BLaER1 treated with 17β-estradiol and CSF1 and Interleukin-3, amounts not matched to agents 10 nM and 100 nM (cell line): ENCODE measurements around the gene TPO.
A peak's percentile ranks its signal among the peaks of the same experiment; 100 is the strongest.

Experiments
- H3K27ac ChIP-seq, 11 experiments: shearing (Covaris generic); formaldehyde crosslinking; 2 replicates each; pipeline ENCODE4 v1.8.1; 2022
- H3K27me3 ChIP-seq, 11 experiments: shearing (Covaris generic); formaldehyde crosslinking; 2 replicates each; pipeline ENCODE4 v1.8.1; 2022
- H3K36me3 ChIP-seq, 11 experiments: shearing (Covaris generic); formaldehyde crosslinking; 2 replicates each; pipeline ENCODE4 v1.8.1; 2022
- H3K4me1 ChIP-seq, 10 experiments: shearing (Covaris generic); formaldehyde crosslinking; 2 replicates each; pipeline ENCODE4 v1.8.1; 2022
- H3K4me2 ChIP-seq, 11 experiments: shearing (Covaris generic); formaldehyde crosslinking; 2 replicates each; pipeline ENCODE4 v1.8.1; 2022
- H3K4me3 ChIP-seq, 10 experiments: shearing (Covaris generic); formaldehyde crosslinking; 2 replicates each; pipeline ENCODE4 v1.8.1; 2022
- H3K9ac ChIP-seq, 11 experiments: shearing (Covaris generic); formaldehyde crosslinking; 2 replicates each; pipeline ENCODE4 v1.8.1; 2022
- H3K9me3 ChIP-seq, 11 experiments: shearing (Covaris generic); formaldehyde crosslinking; replicated peaks in 1 of 11; 2 replicates each; pipeline ENCODE4 v1.8.1; 2022
- H4K20me1 ChIP-seq, 11 experiments: shearing (Covaris generic); formaldehyde crosslinking; 2 replicates each; pipeline ENCODE4 v1.8.1; 2022
- Cebpa-rat ChIP-seq, 11 experiments: shearing (Covaris generic); IDR thresholded peaks; 2 replicates each; pipeline ENCODE4 v1.8.1; 2022

Gene TPO

GRCh38 chr2:1556776-1557466 is 143.7 kb downstream of the TPO start:
- H3K4me3 ChIP-seq, result no peak overlapping the region
- peak overlapping the region in 9 of 11 experiments; percentile 33 to 76 (median 70); a peak in 18 of 22 replicates for H3K4me2 ChIP-seq
- H3K27ac ChIP-seq, result no peak overlapping the region
- H3K9me3 ChIP-seq, result no peaks in the 10 kb centered on the region
- no peak for TF ChIP-seq Cebpa-rat (IDR thresholded peaks at IDR 0.05)
- H3K27me3 ChIP-seq, result peaks cover 0 to 8% (median 0%) of the 10 kb centered on the region in 11 experiments; a peak in 2 of 22 replicates
- no peak overlapping the region for H3K9ac ChIP-seq
- H3K36me3 ChIP-seq, result no peaks in the 10 kb centered on the region
- H3K4me1 ChIP-seq, result peaks cover 19 to 57% (median 42%) of the 10 kb centered on the region in 10 experiments
- H4K20me1 ChIP-seq, result peaks cover 0 to 12% (median 0%) of the 10 kb centered on the region in 11 experiments; a peak in 4 of 22 replicates

GRCh38 chr2:1557467-1557820 is 144.2 kb downstream of the TPO start:
- TF ChIP-seq Cebpa-rat (IDR thresholded peaks at IDR 0.05), result no peak
- Histone ChIP-seq H3K27me3 (peaks cover 0 to 8% (median 0%) of the 10 kb centered on the region in 11 experiments; a peak in 2 of 22 replicates), H3K36me3 (no peaks in the 10 kb centered on the region), H3K4me1 (peaks cover 19 to 54% (median 42%) of the 10 kb centered on the region in 10 experiments), H3K4me3 (no peak overlapping the region), H4K20me1 (peaks cover 0 to 12% (median 0%) of the 10 kb centered on the region in 11 experiments; a peak in 4 of 22 replicates), H3K4me2 (peak overlapping the region in 9 of 11 experiments; percentile 33 to 76 (median 70); a peak in 18 of 22 replicates), H3K27ac (no peak overlapping the region), H3K9ac (no peak overlapping the region), H3K9me3 (no peaks in the 10 kb centered on the region)

- Histone ChIP-seq H3K9me3 (no peaks in the 10 kb centered on the region), H3K4me2 (peak overlapping the region in 9 of 11 experiments; percentile 37 to 60 (median 54); a peak in 17 of 22 replicates), H3K27ac (no peak overlapping the region), H4K20me1 (peaks cover 0 to 30% (median 0%) of the 10 kb centered on the region in 11 experiments; a peak in 4 of 22 replicates), H3K4me3 (no peak overlapping the region), H3K36me3 (no peaks in the 10 kb centered on the region), H3K4me1 (peaks cover 24 to 59% (median 50%) of the 10 kb centered on the region in 10 experiments), H3K27me3 (peaks cover 0 to 8% (median 0%) of the 10 kb centered on the region in 11 experiments; a peak in 2 of 22 replicates), H3K9ac (no peak overlapping the region)
- TF ChIP-seq Cebpa-rat (IDR thresholded peaks at IDR 0.05), result no peak
Measured at GRCh38 chr2:1559589-1560175, 146.4 kb downstream of the TPO start.

- peaks cover 0 to 30% (median 0%) of the 10 kb centered on the region in 11 experiments; a peak in 4 of 22 replicates for H4K20me1 ChIP-seq
- H3K4me3 ChIP-seq, result no peak overlapping the region
- no peak overlapping the region for H3K9ac ChIP-seq
- no peak for TF ChIP-seq Cebpa-rat (IDR thresholded peaks at IDR 0.05)
- peaks cover 28 to 63% (median 56%) of the 10 kb centered on the region in 10 experiments for H3K4me1 ChIP-seq
- no peaks in the 10 kb centered on the region for H3K36me3 ChIP-seq
- peaks cover 0 to 8% (median 0%) of the 10 kb centered on the region in 11 experiments; a peak in 2 of 22 replicates for H3K27me3 ChIP-seq
- H3K4me2 ChIP-seq, result peak overlapping the region in 5 of 11 experiments; percentile 1 to 40 (median 27); a peak in 8 of 22 replicates
- no peak overlapping the region for H3K27ac ChIP-seq
- peaks cover 0 to 6% (median 3%) of the 10 kb centered on the region in 11 experiments; a peak in 14 of 22 replicates for H3K9me3 ChIP-seq
Measured at GRCh38 chr2:1561259-1561658, 148.0 kb downstream of the TPO start.

- Histone ChIP-seq H3K4me1 (peaks cover 28 to 57% (median 52%) of the 10 kb centered on the region in 10 experiments), H3K4me3 (no peak overlapping the region), H4K20me1 (peaks cover 0 to 30% (median 0%) of the 10 kb centered on the region in 11 experiments; a peak in 4 of 22 replicates), H3K36me3 (no peaks in the 10 kb centered on the region), H3K27ac (no peak overlapping the region), H3K9me3 (peaks cover 2 to 11% (median 8%) of the 10 kb centered on the region in 11 experiments), H3K27me3 (peaks cover 0 to 8% (median 0%) of the 10 kb centered on the region in 11 experiments; a peak in 2 of 22 replicates), H3K9ac (no peak overlapping the region), H3K4me2 (peak overlapping the region in 3 of 11 experiments; percentile 1 to 40 (median 29); a peak in 5 of 22 replicates)
- no peak for TF ChIP-seq Cebpa-rat (IDR thresholded peaks at IDR 0.05)
Measured at GRCh38 chr2:1561811-1562421, 148.7 kb downstream of the TPO start.

- peaks cover 0 to 30% (median 0%) of the 10 kb centered on the region in 11 experiments; a peak in 4 of 22 replicates for H4K20me1 ChIP-seq
- H3K27me3 ChIP-seq, result peaks cover 0 to 8% (median 0%) of the 10 kb centered on the region in 11 experiments; a peak in 2 of 22 replicates
- no peak for TF ChIP-seq Cebpa-rat (IDR thresholded peaks at IDR 0.05)
Measured at GRCh38 chr2:1563084-1563857, 150.0 kb downstream of the TPO start.

GRCh38 chr2:1563943-1564891 is 151.0 kb downstream of the TPO start:
- peaks cover 14 to 23% (median 20%) of the 10 kb centered on the region in 11 experiments for H3K9me3 ChIP-seq
- peak overlapping the region; percentile 68 to 91 (median 75) for H3K4me2 ChIP-seq
- no peak for TF ChIP-seq Cebpa-rat (IDR thresholded peaks at IDR 0.05)
- peaks cover 28 to 48% (median 38%) of the 10 kb centered on the region in 10 experiments for H3K4me1 ChIP-seq
- peak overlapping the region in 5 of 11 experiments; percentile 2 to 44 (median 24); a peak in 7 of 22 replicates for H3K9ac ChIP-seq
- H4K20me1 ChIP-seq, result peaks cover 0 to 28% (median 0%) of the 10 kb centered on the region in 11 experiments; a peak in 4 of 22 replicates
- no peak overlapping the region for H3K4me3 ChIP-seq
- peak overlapping the region in 6 of 11 experiments; percentile 12 to 57 (median 34); a peak in 9 of 22 replicates for H3K27ac ChIP-seq
- no peaks in the 10 kb centered on the region for H3K36me3 ChIP-seq
- peaks cover 0 to 8% (median 0%) of the 10 kb centered on the region in 11 experiments; a peak in 1 of 22 replicates for H3K27me3 ChIP-seq

More at GRCh38 chr2:1563084-1563857, 150.0 kb downstream of the TPO start:
- Histone ChIP-seq H3K36me3 (no peaks in the 10 kb centered on the region), H3K4me3 (no peak overlapping the region), H3K4me1 (peaks cover 28 to 48% (median 44%) of the 10 kb centered on the region in 10 experiments), H3K9me3 (peaks cover 14 to 23% (median 20%) of the 10 kb centered on the region in 11 experiments), H3K4me2 (peak overlapping the region; percentile 68 to 91 (median 75); a peak in 19 of 22 replicates), H3K9ac (no peak overlapping the region), H3K27ac (peak overlapping the region in 2 of 11 experiments; percentile 30 to 32; a peak in 3 of 22 replicates)
